ENCODE data around the gene METTL25. TPM values are rescaled to one million over a fixed set of nuclear protein-coding genes. Genes with fewer than 3 reads are reported as not detected.

METTL25 gene
- total RNA-seq, 6 donors from 2014 or later: 12.6 to 18.5 (median 14.6) TPM

DNA sequence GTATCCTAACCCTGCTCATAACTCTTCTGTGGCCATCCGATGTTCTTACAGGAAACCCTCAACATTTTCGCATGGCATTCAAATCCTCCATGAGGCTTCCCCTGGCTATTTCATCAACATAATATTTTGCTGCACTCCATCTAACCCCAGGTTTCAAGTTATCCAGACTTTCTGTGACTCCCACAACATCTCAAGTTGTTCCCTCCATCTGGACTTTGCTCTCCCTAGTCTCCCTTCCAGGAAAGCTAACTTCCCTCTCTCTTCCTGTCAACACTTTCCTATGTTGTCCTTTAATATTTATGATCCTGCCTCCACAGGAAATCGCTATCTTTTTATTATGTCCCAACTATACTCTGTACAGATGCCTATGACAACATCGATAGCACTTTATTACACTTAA is 146.1 kb downstream of the METTL25 start:
- Histone ChIP-seq H3K4me1 (no peaks in the 10 kb centered on the region), H3K27me3 (no peaks in the 10 kb centered on the region), H3K9me3 (no peaks in the 10 kb centered on the region), H3K36me3 (no peaks in the 10 kb centered on the region), H3K27ac (no peak overlapping the region), H3K4me3 (no peak overlapping the region)
- TF ChIP-seq, protein P1, sequence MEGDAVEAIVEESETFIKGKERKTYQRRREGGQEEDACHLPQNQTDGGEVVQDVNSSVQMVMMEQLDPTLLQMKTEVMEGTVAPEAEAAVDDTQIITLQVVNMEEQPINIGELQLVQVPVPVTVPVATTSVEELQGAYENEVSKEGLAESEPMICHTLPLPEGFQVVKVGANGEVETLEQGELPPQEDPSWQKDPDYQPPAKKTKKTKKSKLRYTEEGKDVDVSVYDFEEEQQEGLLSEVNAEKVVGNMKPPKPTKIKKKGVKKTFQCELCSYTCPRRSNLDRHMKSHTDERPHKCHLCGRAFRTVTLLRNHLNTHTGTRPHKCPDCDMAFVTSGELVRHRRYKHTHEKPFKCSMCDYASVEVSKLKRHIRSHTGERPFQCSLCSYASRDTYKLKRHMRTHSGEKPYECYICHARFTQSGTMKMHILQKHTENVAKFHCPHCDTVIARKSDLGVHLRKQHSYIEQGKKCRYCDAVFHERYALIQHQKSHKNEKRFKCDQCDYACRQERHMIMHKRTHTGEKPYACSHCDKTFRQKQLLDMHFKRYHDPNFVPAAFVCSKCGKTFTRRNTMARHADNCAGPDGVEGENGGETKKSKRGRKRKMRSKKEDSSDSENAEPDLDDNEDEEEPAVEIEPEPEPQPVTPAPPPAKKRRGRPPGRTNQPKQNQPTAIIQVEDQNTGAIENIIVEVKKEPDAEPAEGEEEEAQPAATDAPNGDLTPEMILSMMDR (IDR thresholded peaks at IDR 0.05): no peak
- TF ChIP-seq POLR2AphosphoS5 (IDR thresholded peaks at IDR 0.05) (no peak), POLR2A (IDR thresholded peaks at IDR 0.05) (no peak), EP300 (IDR thresholded peaks at IDR 0.05) (no peak)
- no peak for ATAC-seq (ENCODE audit: low FRiP score in 2 of 2)
- WGBS, 2 donors: 57 to 61% methylated on average over 4 of the region's 4 CpGs
- DNase-seq: no peak

DNA sequence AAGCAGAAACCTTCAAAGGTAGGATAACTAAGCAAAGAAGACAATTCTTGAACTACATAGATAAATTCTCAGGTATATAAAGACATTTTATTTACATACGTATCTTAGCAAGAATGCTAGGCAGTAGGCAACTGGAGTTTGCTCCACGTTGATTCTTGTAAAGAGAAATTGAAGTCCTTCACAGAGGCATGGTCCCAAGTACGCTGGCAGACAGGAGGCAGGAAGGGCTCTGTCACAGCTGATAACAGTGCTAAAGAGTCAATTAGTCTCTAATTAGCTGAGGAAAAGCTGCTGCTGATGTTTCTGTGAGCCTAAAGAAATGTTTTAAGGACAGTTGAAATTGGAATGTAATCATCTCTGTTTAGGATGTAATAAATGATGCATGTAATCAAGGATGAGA is 146.8 kb downstream of the METTL25 start:
- Histone ChIP-seq H3K9me3 (no peaks in the 10 kb centered on the region), H3K36me3 (no peaks in the 10 kb centered on the region), H3K27me3 (no peaks in the 10 kb centered on the region), H3K27ac (no peak overlapping the region), H3K4me3 (no peak overlapping the region), H3K4me1 (no peaks in the 10 kb centered on the region)
- no peak for TF ChIP-seq POLR2AphosphoS5 (IDR thresholded peaks at IDR 0.05)
- no peak for TF ChIP-seq POLR2A (IDR thresholded peaks at IDR 0.05)
- no peak for TF ChIP-seq EP300 (IDR thresholded peaks at IDR 0.05)
- TF ChIP-seq, protein P1 (IDR thresholded peaks at IDR 0.05): no peak
- DNase-seq (no peak), ATAC-seq (ENCODE audit: low FRiP score in 2 of 2) (no peak)
- 59 to 65% methylated on average over 3 of the region's 3 CpGs for WGBS, 2 donors

DNA sequence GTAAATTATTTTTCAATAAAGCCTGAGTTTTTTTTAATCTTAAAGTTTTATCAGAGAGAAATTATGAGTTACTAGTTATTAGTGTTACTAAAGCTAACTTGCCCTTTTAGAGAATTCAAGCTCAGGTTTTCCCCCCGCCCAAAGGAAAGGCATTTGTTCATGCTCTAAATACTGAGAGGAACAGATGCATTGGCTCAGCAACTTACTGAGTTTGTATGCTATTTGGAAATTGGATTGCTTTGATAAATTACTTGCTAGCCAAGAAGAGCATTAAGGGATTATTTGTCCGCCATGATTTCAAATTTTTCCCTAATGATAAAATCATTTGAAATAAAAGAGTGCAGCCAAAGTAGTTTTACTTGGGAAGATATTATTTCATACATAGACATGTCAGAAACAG is 149.4 kb downstream of the METTL25 start:
- Histone ChIP-seq H3K27ac (no peak overlapping the region), H3K36me3 (no peaks in the 10 kb centered on the region), H3K9me3 (no peaks in the 10 kb centered on the region), H3K27me3 (no peaks in the 10 kb centered on the region), H3K4me1 (no peaks in the 10 kb centered on the region), H3K4me3 (no peak overlapping the region)
- DNase-seq (no peak), ATAC-seq (ENCODE audit: low FRiP score in 2 of 2) (no peak)
- TF ChIP-seq, protein P1 (IDR thresholded peaks at IDR 0.05): no peak
- TF ChIP-seq EP300 (IDR thresholded peaks at IDR 0.05): no peak
- no peak for TF ChIP-seq POLR2A (IDR thresholded peaks at IDR 0.05)
- TF ChIP-seq POLR2AphosphoS5 (IDR thresholded peaks at IDR 0.05): no peak
- WGBS, 2 donors: 67 to 85% methylated on average over 2 of the region's 2 CpGs

DNA sequence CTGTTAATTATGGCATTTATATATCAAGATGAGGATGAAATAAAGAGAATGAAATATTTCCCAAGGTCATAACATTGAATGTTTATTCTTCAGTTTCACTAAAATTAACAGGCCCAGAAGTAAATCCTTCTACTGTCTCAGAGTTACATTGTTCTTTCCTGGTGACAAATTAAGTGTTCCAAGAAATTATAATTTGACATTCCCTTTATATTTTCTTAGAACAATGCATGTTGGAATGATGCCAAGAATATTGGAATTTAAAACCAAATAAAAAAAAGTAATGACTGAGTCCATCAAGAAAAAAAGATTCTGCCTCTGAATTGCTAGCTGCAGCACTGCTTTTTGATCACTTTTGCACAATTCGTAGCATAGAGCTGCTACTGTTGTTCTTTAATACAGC is 152.1 kb downstream of the METTL25 start:
- no peaks in the 10 kb centered on the region for H3K36me3 ChIP-seq
- TF ChIP-seq EP300 (IDR thresholded peaks at IDR 0.05): no peak
- H3K27ac ChIP-seq: no peak overlapping the region
- no peaks in the 10 kb centered on the region for H3K9me3 ChIP-seq
- no peaks in the 10 kb centered on the region for H3K4me1 ChIP-seq
- no peaks in the 10 kb centered on the region for H3K27me3 ChIP-seq
- H3K4me3 ChIP-seq: no peak overlapping the region
- 81 to 83% methylated on average over 1 of the region's 1 CpG for WGBS, 2 donors
- no peak for DNase-seq
- ATAC-seq (ENCODE audit: low FRiP score in 2 of 2): no peak

DNA sequence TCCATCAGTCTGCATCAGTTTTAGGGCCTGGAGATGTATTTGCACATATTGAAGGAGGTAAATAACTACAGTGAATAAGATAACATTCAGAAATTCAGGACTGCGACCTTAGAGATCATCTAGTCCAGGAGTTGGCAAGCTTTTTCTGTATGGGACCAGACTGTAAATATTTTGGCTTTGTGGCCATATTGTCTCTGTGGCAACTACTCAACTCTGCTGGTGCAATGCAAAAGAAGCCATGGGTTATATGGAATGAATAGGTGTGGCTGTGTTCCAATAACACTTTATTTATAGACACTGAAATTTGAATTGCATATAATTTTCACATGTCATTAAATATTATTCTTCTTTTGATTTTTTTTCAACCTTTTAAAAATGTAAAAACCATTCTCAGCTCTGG is 156.6 kb downstream of the METTL25 start:
- no peaks in the 10 kb centered on the region for H3K4me1 ChIP-seq
- no peaks in the 10 kb centered on the region for H3K36me3 ChIP-seq
- 77 to 88% methylated on average over 1 of the region's 1 CpG for whole genome bisulfite sequencing, 2 donors
- ATAC-seq (ENCODE audit: low FRiP score in 2 of 2) (no peak), DNase-seq (no peak)
- H3K4me3 ChIP-seq: no peak overlapping the region
- H3K9me3 ChIP-seq: no peaks in the 10 kb centered on the region
- no peak overlapping the region for H3K27ac ChIP-seq
- no peaks in the 10 kb centered on the region for H3K27me3 ChIP-seq
- TF ChIP-seq POLR2AphosphoS5 (IDR thresholded peaks at IDR 0.05) (no peak), EP300 (IDR thresholded peaks at IDR 0.05) (no peak), POLR2A (IDR thresholded peaks at IDR 0.05) (no peak)
- TF ChIP-seq, protein P1 (IDR thresholded peaks at IDR 0.05): no peak

Measured in upper lobe of left lung (tissue), 6 donors.